GM18520 (cell line): Measurements from ENCODE around the gene PICK1.

Experiments
- ATAC-seq: cut with Tn5 transposase; IDR thresholded peaks from one replicate; pipeline ENCODE4 v1.9.1; 2021; ENCODE audit not compliant: unreplicated experiment

The PICK1 gene

GRCh38 chr22:38056969-38057891 is at the start of gene PICK1:
TSS of gene PICK1 (plus strand) at chr22:38057404. CDS start at chr22:38057810, 406 bp downstream.
- ATAC-seq: no peak

- no peak for ATAC-seq
Measured at GRCh38 chr22:38009000-38009806, 48.0 kb upstream of the PICK1 start.

- no peak for ATAC-seq
Measured at GRCh38 chr22:38012604-38013072, 44.6 kb upstream of the PICK1 start.

- ATAC-seq: no peak
Measured at GRCh38 chr22:38014083-38014482, 43.1 kb upstream of the PICK1 start.

- ATAC-seq: no peak
Measured at GRCh38 chr22:38016182-38017151, 40.7 kb upstream of the PICK1 start.

- no peak for ATAC-seq
Measured at GRCh38 chr22:38017272-38017920, 39.8 kb upstream of the PICK1 start.

GRCh38 chr22:38017939-38018885 is 39.0 kb upstream of the PICK1 start:
- no peak for ATAC-seq

GRCh38 chr22:38018938-38019827 is 38.0 kb upstream of the PICK1 start:
- ATAC-seq: no peak

- no peak for ATAC-seq
Measured at GRCh38 chr22:38021206-38021605, 36.0 kb upstream of the PICK1 start.

GRCh38 chr22:38023045-38023444 is 34.2 kb upstream of the PICK1 start:
- no peak for ATAC-seq

GRCh38 chr22:38025514-38025913 is 31.7 kb upstream of the PICK1 start:
- no peak for ATAC-seq

GRCh38 chr22:38026130-38027111 is 30.8 kb upstream of the PICK1 start:
- ATAC-seq: no peak

GRCh38 chr22:38027487-38027886 is 29.7 kb upstream of the PICK1 start:
- ATAC-seq: no peak

- ATAC-seq: no peak
Measured at GRCh38 chr22:38028344-38029130, 28.7 kb upstream of the PICK1 start.

GRCh38 chr22:38029370-38029769 is 27.8 kb upstream of the PICK1 start:
- ATAC-seq: no peak

- no peak for ATAC-seq
Measured at GRCh38 chr22:38029901-38030300, 27.3 kb upstream of the PICK1 start.
